HL-60/S4 treated with phorbol 12-myristate 13-acetate at 8.2 ng/mL for 4 days and 3 days (cell line): ENCODE results near the gene LRRC51.

Experiments used
- in situ Hi-C: fragments of 300-500 bp; cut with MboI; formaldehyde crosslinking; loops from 2 replicates; pipeline ENCODE4 v1.15.0; 2022; ENCODE audit warnings: low sequenced_read_pairs

Gene LRRC51

DNA sequence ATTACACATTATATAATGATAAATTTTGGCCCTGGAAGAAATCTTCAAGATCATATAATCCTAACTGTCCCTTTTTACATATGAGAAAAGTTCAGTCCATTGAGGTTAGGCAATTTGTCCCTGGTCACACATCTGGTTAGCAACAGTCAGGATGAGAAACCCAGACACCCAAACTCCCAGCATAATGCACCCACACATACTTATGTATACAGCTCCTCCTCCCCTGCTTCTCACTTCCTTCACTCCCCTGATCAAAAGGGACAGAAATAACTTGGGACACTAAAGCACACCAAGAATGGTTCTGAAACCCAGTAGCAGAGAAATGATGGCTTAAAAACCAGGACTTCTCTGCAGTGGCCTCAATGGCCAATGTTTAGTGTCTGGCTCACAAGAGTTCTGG lies 11.4 kb upstream of the LRRC51 start:
- in situ Hi-C loops = no loop called here

DNA sequence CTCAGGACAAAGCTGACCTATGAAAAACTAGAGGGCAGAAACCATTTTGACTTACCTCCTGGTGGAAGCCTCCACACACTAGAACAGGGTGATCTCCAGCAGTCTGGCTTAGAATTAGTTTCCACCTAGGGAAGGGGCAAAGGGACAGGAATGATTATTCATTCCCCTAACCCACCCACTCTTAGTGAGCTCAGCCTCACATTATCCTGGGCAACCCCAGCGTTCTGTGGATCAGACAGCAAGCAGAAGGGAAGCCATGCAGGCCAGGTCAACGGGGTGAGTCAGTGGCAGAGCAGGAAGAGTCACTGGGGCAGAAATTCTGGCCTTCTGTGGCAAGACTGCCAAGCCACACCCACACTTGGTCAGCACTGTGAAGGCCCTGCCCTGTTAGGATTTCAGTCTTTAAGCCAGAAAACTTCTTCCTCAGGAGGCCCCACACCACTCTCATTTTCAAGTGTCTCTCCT lies 10.8 kb upstream of the LRRC51 start:
- in situ Hi-C loops = no loop called here

DNA sequence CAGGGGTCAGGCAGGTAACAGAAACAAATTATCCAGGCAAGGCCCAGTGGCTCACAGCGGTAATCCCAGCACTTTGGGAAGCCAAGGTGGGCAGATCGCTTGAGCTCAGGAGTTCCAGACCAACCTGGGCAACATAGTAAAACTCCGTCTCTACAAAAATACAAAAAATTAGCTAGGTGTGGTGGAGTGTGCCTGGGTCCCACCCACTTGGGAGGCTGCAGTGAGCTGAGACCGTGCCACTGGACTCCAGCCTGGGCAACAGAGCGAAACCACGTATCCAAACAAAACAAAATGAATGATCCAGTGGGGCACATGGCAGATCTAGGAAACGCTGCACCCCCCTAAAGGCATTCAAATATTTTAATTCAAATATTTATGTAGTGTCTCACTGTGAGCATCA lies 10.2 kb upstream of the LRRC51 start:
- in situ Hi-C loops = no loop called here

DNA sequence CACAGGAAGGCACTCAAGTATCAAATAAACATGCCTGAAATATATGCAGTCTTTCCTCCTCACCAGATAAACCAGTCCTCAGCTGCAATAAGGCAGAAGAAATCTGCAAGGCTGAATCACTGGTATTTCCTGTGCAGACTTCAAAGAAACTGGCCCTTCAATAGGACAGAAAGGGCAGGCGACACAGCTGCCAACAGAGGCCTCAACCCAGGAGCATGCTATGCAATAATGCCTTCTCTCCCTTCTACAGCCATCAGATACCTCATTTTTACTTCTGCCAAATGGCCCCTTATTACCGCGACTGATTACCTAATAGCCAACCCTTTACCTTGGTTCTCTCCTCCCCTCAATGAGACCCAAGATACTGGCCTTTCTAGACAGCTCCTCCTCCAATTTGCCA lies 8.3 kb upstream of the LRRC51 start:
- in situ Hi-C loops = no loop called here

DNA sequence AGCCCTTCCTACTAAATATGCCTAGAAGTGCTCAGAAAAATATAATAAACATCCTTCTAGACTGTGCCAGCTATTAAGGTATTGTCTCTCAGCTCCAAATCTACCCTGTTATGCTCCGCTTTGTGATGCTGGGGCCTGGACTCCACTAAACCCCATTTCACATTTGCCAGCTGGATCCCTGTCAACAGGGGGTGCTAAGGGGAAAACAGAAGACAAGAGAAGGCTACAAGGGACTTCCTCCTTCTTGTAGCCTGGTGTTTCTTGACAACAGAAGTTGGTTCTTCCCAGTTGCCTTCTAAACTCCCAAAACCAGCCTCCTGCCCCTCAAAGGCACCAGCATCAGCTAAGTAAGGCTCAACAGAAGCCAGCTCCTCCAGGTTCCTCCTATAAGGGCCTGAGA lies 5.5 kb upstream of the LRRC51 start:
- in situ Hi-C loops = no loop called here

DNA sequence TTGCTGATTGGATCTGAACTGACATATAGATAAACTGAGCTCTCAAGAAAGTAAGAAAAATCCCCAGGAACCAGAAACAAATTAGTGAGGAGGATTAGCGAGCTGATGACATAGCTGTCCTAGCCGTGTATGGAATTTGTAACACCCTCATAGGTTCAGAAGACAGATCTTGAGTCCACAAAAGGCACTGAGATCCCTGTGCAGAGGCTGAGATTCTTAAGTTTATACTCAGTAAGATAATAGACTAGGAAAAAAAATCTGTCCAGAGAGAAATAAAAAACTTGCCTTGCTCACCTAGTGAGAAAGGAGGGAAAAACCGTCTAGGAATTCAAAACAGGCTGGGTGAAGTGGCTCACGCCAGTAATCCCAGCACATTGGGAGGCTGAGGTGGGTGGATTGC lies 4.9 kb upstream of the LRRC51 start:
- in situ Hi-C loops = no loop called here

DNA sequence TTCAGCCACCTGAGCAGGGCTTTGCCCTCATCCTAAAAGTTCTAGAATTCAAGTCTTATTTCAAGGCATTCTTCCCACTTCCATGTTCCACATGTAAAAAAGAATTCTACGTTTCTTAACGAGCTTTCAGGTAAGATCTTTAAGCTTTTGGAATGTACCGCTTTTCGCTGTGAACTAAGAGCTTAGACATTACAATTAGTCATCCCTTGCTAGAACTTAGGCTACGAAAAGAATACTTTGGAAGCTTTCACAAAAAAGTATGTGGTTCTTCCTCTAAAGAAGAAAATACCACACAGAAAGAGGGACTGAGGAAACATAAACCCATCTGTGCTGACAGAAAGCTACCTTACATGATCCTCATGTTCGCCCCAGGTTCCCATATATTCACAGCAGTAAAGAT lies 2.2 kb upstream of the LRRC51 start:
- in situ Hi-C loops = no loop called here

DNA sequence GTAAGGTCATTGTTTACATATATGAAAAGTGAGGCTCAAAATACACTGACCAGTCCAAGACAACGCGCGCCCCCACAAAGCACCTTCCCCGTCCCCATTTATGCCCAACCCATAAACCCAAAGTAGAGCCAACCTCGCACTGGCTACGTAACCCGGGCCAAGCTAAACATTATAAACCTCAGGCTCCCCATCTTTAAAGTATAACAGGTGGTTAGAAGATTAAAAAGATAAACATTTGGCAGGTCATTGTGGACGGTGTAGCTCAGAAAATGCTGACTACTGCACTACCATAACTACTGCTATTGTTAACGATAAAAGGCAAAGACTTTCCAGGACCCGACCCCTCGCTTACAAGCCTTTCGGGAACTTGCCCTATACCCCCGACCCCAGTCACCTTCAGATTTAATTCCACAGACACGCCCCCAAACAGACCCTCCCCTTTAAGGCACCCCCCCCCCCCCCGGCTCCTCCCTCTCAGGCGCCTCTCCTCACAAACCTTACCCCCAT lies 778 bp upstream of the LRRC51 start:
- in situ Hi-C loops = no loop called here

DNA sequence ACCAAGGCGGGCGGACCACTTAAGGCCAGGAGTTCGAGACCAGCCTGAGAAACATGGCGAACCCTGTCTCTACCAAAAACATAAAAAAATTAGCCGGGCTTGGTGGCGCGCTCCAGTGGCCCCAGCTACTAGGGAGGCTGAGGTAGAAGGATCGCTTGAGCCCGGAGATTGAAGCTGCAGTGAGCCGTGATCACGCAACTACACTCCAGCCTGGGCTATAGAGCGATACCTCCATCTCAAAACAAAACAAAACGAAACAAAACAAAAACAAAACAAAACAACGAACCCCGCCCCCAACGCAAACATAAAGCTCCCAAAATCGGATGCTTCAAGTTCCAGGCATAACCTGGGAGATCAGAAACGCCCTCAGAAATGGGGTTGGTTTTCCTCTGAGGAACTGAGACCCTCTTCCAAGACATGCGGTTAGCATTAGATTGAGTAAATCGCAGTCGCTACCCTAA lies 564 bp downstream of the LRRC51 start:
- in situ Hi-C loops = no loop called here

DNA sequence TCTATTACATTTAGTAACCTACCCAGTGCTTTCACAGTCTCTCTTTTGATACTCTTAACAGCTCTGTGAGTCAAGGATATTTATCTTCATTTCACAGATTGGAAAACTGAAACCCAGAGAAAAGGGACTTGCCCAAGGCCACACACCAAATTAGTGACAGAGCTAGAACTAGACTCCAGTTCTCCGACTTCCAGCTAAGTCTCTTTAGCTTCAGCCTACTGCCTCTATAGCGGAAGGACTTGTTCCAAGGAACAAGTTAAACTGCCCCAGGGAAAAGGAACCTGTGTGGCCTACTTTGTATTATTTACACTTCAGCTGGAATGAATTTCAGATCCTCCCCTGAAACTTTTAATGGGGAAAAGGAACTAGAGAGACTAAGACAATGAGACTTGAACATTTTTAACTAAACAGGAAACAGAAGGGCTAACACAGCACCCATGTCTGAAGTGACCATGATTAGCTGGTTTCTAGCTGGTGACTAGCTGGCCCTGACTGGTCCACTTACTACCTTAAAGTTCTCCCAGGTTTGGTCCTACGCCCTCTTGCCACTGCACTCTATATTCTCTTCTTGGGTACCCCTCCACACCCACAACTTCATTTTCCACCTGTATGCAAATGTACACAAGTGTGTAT lies 1.3 kb downstream of the LRRC51 start:
- in situ Hi-C loops = no loop called here

DNA sequence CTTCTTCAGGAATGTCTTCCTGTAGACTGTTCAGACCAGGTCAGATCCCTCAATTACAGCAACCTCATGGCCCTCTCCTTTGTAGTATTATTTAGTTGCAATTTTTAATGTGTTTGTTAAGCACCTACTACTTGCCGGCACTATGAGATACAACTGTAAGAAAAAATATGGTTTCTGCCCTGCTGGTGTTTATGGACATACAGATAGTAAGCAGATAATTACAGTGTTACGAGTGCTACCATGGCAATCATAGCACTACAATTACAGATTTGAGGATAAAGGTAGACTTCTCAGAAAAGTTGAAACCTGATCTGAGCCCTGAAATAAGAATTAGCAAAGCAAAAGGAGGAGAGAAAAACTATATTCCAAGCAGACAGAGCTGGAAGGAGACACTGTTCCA lies 2.8 kb downstream of the LRRC51 start:
- in situ Hi-C loops = no loop called here

DNA sequence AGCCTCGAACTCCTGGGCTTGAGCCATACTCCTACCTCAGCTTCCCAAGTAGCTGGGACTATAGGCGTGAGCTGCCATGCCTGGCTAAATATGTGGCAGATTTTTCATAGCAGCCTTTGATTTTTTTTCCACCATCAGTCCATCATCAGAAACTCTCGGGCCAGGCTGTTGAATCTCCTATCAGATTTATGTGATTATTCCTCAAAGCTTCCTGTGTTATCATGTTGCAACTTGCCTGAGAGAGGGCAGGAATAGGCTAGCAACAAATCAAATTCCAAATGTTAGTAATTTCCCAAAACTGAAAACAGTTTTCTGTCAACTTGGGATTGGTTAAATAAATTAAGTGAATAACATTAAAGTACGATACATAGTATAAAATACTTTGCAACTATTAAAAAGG lies 3.4 kb downstream of the LRRC51 start:
- in situ Hi-C loops = no loop called here

DNA sequence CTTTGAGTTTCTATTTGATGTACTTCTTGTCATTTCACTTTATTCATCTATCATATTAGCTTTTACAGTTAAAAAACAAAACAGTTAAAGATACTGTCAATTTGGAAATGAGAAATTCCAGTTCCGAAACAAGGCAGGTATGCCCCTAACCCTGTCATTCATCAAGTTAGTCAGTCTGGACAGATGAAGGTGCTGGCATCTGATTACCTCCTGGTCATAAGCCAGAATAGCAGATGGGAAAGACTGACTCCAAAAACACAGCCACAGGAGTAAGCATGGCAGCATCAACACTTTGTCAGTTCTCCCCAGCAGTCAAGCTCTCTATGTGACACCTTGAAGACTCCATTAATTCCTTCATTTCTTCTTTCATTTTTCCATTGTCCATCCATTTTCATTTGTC lies 4.3 kb downstream of the LRRC51 start:
- in situ Hi-C loops = no loop called here

DNA sequence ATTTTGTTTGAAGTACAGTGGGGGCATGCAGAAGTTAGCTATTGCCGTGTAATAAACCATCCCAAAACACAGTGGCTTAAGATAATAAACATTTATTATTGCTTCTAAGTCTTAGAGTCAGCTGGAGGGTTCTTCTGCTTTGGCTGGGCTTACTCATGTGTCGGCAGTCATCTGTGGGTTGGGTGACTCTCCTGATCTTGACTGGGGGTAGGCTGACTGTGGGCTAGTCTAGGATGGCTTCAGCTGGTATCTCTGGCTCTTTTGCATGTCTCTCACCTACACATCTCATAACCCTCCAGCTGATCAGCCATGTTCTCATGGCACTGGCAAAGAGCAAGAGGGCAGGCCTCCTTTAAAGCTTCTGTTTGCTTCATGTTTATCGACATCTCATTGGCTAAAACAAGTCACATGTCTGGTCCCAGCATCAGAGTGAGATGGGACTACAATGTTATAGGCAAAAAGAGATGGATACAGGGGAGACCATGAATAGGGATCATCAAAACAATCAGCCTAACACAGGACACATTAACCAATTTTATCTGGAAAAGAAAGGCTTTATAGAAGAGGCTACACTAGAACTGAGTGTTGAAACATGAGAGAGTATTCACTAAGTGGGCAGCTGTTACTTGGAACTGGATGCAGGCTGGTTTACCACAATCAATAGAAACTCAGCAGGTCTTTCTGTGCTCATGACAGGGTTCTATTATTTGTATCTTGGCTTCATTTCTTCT lies 5.1 kb downstream of the LRRC51 start:
- in situ Hi-C loops = no loop called here

DNA sequence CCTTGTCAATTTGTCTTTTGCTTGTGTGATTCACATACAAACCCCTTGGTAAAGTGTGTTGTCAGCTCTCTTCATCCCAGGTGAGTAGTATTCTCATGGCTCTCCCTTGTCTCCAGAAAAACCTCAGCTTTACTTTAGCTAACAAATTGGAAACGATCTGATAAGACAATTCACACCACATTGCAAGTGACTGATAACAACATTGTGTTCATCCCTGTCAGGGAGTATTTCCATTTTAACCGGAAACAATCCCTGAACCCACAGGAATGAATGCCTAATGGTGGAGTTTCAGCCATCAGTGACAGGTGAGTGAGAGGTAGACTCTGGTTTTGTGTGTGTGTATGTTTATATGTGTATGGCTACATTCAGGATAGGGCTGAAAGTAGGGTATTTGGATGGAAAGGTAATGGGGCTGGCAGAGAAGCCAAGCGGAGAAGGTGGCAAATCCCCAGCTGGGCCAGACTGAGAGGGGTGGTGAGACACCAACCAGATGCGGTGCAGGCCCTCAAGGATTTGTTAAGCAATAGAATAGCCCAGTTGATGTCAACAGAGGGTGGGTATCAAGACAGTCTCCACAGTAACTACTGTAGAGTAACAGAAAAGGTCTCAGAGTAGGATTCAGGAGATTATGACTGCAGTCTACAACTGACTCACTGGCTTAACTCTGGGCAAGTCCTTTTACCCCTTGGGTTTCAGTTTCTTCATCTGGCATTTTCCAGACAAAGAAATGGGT lies 7.6 kb downstream of the LRRC51 start:
- in situ Hi-C loops = no loop called here

DNA sequence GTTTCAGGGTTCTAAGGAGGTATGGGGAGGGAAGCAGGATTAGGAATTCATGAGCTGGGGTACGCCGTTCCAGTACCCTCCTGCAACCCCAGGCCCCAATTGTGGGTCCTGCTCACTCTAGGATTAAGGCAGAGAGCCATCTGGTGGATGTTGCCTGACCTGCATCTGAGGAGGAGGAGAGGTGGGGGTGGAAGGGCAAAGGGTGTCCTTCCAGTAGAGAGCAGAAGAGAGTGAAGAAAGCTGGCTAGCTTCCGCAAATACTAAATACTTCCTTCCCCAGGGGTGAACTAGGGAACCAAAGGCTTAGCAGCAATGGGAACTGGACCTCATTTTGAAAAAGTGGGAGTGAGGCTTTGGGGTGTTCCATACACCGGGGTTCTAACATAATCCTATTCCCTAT lies 10.6 kb downstream of the LRRC51 start:
- in situ Hi-C loops = no loop called here

DNA sequence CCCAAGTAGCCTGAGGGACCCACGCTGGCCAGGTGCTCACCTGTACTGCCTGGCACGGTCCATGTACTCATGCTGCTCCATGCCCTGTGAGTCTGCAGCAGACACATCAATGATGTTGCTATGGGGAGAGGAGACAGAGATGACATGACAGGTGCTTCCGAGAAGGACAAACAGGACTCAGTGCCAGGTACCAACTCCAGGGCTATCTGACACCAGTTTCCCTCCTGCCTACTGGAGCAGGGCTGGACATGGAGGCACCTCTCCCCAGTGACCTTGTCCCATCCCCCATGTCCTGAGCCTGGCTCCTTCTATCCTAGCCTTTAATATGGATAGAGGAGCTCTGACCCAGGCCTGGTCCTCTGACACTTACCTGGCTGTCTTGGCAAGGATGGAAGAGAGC lies 18.1 kb downstream of the LRRC51 start:
- in situ Hi-C loops = no loop called here

DNA sequence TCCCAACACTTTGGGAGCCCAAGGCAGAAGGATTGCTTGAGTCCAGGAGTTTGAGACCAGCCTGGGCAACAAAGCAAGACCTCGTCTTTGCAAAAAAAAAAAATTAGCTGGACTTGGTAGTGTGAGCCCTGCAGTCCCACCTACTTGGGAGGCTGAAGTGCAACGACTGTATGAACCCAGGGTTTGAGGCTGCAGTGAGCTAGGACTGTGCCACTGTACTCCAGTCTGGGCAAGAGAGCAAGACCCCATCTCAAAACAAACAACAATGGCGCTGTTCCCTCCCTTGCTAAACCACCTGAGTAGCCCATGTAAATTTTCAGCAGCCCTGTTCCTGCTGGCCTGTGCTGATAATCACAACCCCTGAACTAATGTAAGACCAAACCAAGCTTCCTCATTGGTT lies 19.4 kb downstream of the LRRC51 start:
- in situ Hi-C loops = loop anchor here (10.0 kb wide), 1 partner anchor 335 kb away; the partner anchor contains the start of gene CLPB

DNA sequence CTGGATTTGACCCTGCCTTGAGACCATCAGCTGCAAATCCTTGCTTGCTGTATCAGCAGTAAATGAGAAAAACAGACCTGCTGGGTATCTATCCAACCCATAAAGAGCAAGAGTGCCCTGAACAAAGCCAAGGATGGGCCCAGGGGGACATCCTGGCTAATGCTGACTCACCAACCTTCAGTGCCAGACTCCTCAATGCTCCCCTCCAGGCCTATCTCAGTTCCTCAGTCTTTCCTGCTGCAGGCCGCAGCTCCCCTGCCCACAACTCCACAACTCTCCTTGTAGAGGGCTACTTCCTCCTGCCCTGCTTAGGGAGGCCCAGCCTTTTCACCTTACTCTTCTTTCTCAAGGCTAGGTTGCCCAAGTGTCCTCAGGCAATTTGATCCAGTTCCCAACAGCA lies 19.8 kb downstream of the LRRC51 start:
- in situ Hi-C loops = loop anchor here (10.0 kb wide), 1 partner anchor 334 kb away; the partner anchor contains the start of gene CLPB

DNA sequence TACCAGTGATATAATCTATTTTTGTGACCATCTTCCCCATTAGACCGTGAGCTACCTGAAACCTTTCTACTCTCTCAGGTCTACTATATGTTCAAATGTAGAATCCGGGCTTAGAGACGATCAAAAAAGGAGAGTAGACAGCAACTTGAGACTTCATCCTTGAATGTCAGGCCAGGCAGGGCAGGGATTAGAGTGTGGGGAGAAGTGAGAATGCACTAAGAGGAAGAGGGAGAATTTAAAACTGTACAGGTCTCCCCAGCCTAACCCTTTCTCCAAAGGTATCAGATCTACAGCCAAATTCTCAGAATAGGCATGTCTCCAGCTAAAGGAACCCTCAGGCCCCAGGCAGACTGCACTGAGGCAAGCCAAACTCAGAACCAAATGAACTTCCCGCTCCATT lies 21.5 kb downstream of the LRRC51 start:
- in situ Hi-C loops = loop anchor here (10.0 kb wide), 1 partner anchor 333 kb away; the partner anchor contains the start of gene CLPB

DNA sequence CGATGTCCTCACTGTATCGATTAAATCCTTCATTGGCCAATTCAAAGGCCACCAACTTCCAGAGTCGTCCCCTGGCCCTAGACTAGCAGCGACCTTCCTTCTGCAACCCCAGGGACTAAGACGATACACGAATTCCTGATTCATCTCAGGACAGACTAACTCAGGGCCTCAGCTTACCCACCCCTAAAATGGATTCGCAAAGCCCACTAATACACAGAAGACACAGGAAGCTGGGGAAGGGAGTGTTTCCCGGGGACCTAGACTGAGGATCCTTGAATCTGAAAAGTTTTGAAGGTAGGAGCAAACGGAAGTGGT lies 21.9 kb downstream of the LRRC51 start:
- in situ Hi-C loops = loop anchor here (10.0 kb wide), 1 partner anchor 332 kb away; the partner anchor contains the start of gene CLPB
